Measurements from ENCODE around the gene ALX3. TPM values are rescaled to one million over a fixed set of nuclear protein-coding genes. Genes with fewer than 3 reads are reported as not detected.

Gene ALX3
- total and polyA plus RNA-seq, 7 donors = 0.13 TPM; not detected in 6

DNA sequence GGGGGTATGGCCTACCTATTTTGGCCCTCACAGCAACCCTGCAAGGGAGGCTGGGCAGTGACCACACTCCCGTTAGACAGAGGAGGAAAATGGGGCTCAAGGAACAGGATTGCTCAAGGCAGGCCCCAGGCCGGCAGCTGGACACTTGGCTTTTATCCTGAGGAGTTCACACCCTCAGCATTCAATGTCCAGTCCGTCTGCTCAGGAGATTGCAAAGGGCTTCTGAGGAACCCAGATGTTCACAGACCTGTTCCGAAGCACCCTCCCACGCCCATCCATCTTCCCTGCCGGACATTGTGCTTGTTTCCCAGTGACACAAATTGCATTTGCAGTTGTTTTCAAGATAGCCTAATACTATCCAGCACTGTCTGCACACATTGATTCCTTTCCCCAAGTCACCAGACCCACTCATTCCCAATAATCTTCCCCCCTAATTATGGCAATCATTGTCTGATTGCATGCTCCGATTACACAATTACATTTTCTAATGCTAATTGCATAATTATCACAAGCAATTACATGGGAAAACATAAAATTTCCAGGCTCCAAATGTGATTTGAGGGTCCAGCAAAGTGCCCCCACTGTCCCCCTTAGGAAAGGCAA, 37.5 kb upstream of the ALX3 start:
- TF ChIP-seq POLR2A (IDR thresholded peaks at IDR 0.05) = no peak
- TF ChIP-seq POLR2AphosphoS5 (IDR thresholded peaks at IDR 0.05) = no peak
- TF ChIP-seq, protein P1, sequence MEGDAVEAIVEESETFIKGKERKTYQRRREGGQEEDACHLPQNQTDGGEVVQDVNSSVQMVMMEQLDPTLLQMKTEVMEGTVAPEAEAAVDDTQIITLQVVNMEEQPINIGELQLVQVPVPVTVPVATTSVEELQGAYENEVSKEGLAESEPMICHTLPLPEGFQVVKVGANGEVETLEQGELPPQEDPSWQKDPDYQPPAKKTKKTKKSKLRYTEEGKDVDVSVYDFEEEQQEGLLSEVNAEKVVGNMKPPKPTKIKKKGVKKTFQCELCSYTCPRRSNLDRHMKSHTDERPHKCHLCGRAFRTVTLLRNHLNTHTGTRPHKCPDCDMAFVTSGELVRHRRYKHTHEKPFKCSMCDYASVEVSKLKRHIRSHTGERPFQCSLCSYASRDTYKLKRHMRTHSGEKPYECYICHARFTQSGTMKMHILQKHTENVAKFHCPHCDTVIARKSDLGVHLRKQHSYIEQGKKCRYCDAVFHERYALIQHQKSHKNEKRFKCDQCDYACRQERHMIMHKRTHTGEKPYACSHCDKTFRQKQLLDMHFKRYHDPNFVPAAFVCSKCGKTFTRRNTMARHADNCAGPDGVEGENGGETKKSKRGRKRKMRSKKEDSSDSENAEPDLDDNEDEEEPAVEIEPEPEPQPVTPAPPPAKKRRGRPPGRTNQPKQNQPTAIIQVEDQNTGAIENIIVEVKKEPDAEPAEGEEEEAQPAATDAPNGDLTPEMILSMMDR (IDR thresholded peaks at IDR 0.05) = no peak
- TF ChIP-seq EP300 (IDR thresholded peaks at IDR 0.05) = no peak
- intact Hi-C loops (cut with DNase I) = loop anchor here (2.0 kb wide), 1 partner anchor 21 kb away; no protein-coding TSS in a partner anchor
- 70 to 71% methylated on average over 7 of the region's 7 CpGs for WGBS, 2 donors
- Histone ChIP-seq H3K27ac (no peak overlapping the region), H3K4me3 (no peak overlapping the region), H3K36me3 (no peaks in the 10 kb centered on the region), H3K27me3 (no peaks in the 10 kb centered on the region), H3K4me1 (no peaks in the 10 kb centered on the region), H3K9me3 (no peaks in the 10 kb centered on the region)
- no peak for DNase-seq

DNA sequence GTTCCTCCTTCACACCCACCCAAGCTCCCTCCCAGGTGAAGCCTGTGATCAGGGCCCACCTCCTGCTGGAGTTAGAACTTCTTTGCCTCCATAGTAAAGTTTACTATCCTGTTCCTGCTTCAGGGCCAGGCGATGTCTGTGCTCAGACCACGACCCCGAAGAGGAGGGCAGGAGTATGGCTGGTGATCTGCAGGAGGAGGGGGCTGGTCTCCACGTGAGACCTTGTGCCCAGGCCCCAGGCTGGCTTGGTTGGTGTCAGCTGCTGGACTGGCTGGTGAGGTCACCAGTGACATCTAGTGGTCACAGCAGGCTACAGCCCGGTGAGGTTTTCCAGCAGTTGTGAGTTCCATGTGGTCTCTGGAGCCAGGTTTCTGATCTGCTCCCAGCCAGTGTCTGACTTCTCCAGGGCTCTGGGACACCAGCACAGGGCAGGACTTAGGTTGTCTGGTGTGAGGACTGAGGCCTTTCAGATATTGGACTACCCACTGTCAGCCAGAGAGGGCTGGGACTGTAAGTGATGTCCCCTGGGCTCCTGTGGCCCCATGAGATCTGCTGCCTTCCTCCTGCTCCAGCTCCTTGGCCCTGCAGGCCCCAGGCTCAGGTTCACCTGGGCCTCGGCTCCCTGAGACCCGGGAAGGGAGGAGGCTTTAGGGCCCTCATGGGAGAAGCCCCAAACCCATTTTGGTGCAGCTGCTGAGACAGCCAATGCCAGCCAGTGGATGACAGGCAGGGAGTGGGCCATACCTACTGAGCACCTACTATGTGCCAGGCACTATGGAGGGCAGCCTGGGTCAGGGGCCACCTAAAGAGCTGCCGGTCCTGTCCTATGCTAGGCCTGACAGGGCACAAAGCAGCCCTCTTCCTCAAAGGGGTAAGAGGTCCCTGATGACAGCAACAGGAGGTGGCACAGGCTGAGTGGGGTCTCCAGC, 35.8 kb upstream of the ALX3 start:
- Histone ChIP-seq H3K4me3 (no peak overlapping the region), H3K36me3 (no peaks in the 10 kb centered on the region), H3K9me3 (no peaks in the 10 kb centered on the region), H3K27ac (no peak overlapping the region), H3K27me3 (no peaks in the 10 kb centered on the region), H3K4me1 (no peaks in the 10 kb centered on the region)
- intact Hi-C loops (cut with DNase I) = loop anchor here (2.0 kb wide), 1 partner anchor 19 kb away; no protein-coding TSS in a partner anchor
- 22 to 25% methylated on average over 8 of the region's 8 CpGs for WGBS, 2 donors
- TF ChIP-seq, protein P1 (IDR thresholded peaks at IDR 0.05) = peak; percentile 77 to 90 (median 80)
- TF ChIP-seq EP300 (IDR thresholded peaks at IDR 0.05) = no peak
- peak; percentile 82 for DNase-seq

DNA sequence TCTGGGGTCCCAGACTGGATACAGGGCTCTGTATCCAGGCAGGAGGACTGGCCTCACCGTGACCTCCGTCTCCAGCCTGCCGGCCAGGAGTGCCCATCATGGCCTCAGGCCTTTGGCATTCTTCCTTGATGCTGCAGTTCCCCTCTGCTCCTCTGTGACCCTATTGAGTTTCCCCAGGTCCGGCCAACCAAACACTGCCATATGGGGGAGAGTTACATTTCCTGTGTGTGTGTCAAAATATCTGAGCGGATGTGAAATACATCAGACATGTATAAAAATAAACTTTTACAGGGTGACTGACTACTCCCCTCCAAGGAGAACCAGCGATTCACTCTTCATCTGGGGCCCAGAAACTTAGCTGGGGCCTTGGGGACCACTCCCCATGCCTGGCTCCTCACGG, 31.6 kb upstream of the ALX3 start:
- TF ChIP-seq, protein P1 (IDR thresholded peaks at IDR 0.05) = no peak
- TF ChIP-seq EP300 (IDR thresholded peaks at IDR 0.05) (no peak), POLR2A (IDR thresholded peaks at IDR 0.05) (no peak), POLR2AphosphoS5 (IDR thresholded peaks at IDR 0.05) (no peak)
- WGBS, 2 donors = 63 to 75% methylated on average over 7 of the region's 7 CpGs
- Histone ChIP-seq H3K9me3 (no peaks in the 10 kb centered on the region), H3K4me1 (no peaks in the 10 kb centered on the region), H3K4me3 (no peak overlapping the region), H3K27ac (no peak overlapping the region), H3K27me3 (peaks cover 0 to 4% (median 0%) of the 10 kb centered on the region in 3 donors), H3K36me3 (no peaks in the 10 kb centered on the region)
- DNase-seq = no peak
- intact Hi-C loops (cut with DNase I) = no loop called here

DNA sequence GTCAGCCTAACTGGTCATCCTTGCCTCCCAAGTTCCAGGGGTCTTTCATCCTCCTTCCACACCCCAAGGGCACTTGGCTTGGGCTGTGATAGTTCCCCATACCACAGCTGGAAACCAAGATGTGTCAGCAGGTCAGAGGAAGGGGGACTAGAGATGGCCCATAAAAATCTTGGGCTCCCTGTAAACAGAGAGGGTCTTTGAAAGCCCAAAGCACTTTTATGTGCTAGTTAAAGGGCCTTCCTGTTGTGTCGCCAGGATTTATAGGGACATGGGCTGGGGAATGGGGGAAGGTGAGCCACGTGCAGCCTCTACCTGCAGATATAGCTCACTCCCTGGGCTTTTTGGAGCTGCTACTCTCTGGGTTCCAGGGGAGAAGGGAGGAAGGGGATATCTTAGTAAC, 29.9 kb upstream of the ALX3 start:
- H3K27me3 ChIP-seq = peaks cover 0 to 4% (median 3%) of the 10 kb centered on the region in 3 donors
- TF ChIP-seq EP300 (IDR thresholded peaks at IDR 0.05) = no peak
- TF ChIP-seq POLR2A (IDR thresholded peaks at IDR 0.05) = no peak
- TF ChIP-seq POLR2AphosphoS5 (IDR thresholded peaks at IDR 0.05) = no peak
- TF ChIP-seq, protein P1 (IDR thresholded peaks at IDR 0.05) = no peak
- H3K4me3 ChIP-seq = no peak overlapping the region
- WGBS, 2 donors = 63 to 70% methylated on average over 2 of the region's 2 CpGs
- H3K4me1 ChIP-seq = no peaks in the 10 kb centered on the region
- H3K36me3 ChIP-seq = no peaks in the 10 kb centered on the region
- no peak for DNase-seq
- no peak overlapping the region for H3K27ac ChIP-seq
- H3K9me3 ChIP-seq = no peaks in the 10 kb centered on the region
- intact Hi-C loops (cut with DNase I) = no loop called here

All from sigmoid colon (tissue), 7 donors.